ENCODE data around the gene NFXL1.

- TF ChIP-seq SPI1 (IDR thresholded peaks at IDR 0.05; ENCODE audit: borderline replicate concordance, insufficient read depth, low read depth, low read length): no peak
- TF ChIP-seq POU2F2 (IDR thresholded peaks at IDR 0.05; ENCODE audit: borderline replicate concordance, low read depth, low read length): no peak
- no peak for TF ChIP-seq REST (IDR thresholded peaks at IDR 0.05; ENCODE audit: low read depth, low read length)
- no peak for TF ChIP-seq MXI1 (IDR thresholded peaks at IDR 0.05; ENCODE audit: low read depth, low read length)
- no peak for TF ChIP-seq RFX5 (IDR thresholded peaks at IDR 0.05; ENCODE audit: low read depth, low read length)
Observed at GRCh38 chr4:47855350-47855749, 59.0 kb downstream of the NFXL1 start.
